NCI-H774 (cell line): ENCODE data around the gene KCNJ5.

Experiments used
- DNase-seq: peaks from one replicate; lab custom pipeline; 2025; lab: John Stamatoyannopoulos, UW

KCNJ5 gene

DNA sequence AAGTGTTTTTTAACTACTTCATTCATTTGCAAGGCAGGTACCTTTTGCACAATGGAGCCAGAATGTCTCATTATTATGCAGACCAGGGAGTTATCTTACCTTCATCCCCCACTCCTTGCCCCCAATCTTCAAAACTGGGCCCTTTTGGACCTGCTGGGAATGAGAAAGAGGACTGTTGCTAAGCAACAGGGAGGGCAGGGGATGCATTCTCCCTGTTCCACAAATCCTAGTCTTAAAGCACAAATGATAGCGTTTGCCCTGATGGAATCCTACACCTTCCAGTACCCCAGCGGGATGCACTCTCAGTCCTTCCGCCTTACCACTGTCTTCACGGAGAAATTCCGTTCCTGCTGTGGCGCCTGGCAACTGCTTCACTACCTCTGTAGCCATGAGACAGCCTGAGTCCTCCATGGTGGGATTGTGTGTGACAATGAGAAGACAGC is 20.0 kb upstream of the KCNJ5 start:
- DNase-seq: no peak

DNA sequence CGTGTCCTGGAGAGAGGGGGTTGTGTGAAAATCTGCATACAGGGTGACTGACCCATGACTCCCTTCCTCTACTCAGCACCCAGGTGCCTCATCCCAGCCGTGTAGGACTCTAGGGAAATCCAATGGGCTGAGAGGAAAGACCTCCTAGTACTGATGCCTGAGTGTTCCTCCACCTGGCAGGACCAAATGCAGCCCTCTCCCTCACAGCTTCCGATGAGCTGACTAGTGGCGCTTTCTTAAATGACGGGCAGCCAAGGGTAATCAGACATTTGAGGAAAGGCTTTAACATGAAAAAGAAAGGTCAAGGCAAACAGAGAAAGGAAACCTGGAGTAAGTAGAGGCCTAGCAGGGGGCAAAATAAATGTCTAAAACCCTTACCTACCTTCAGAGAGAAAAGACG is 19.1 kb upstream of the KCNJ5 start:
- no peak for DNase-seq

DNA sequence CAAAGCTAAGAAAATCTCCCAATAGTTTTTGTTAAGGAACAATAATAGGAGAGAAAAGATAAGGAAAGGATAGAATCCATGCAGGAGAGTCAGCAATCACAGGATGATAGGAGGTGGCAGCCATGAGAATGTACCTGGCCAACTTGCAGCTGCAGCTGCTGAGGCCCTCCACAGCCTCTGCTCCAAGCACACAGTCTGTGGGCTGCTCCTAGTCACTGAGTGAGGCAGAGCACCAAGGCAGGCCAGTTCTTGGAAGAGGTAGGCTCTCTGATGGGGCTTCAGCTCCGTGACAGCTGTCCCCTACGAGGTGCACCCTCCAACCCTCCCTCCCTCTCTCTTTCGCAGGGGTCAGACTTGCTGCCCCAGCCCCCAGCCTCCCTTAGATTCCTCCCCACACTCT is 18.6 kb upstream of the KCNJ5 start:
- DNase-seq: no peak

DNA sequence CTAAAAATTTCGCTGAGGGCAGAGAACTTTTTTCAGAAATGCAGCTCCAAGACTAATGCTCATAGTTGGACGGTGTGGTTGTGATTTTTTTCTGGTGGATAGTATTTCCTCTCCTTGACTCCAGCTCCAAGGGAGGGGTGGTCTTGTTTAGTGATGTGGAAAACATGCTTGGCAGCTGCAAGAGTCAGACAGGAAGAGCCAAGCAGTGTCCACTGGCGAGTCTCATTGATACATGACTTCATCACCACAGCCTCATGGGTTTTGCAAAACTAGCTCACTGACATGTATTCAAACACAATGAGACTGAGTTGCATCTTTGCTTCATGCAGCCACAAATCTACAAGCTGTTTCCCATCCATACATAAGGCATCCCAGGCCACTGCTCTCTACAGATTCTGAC is 16.7 kb upstream of the KCNJ5 start:
- no peak for DNase-seq

DNA sequence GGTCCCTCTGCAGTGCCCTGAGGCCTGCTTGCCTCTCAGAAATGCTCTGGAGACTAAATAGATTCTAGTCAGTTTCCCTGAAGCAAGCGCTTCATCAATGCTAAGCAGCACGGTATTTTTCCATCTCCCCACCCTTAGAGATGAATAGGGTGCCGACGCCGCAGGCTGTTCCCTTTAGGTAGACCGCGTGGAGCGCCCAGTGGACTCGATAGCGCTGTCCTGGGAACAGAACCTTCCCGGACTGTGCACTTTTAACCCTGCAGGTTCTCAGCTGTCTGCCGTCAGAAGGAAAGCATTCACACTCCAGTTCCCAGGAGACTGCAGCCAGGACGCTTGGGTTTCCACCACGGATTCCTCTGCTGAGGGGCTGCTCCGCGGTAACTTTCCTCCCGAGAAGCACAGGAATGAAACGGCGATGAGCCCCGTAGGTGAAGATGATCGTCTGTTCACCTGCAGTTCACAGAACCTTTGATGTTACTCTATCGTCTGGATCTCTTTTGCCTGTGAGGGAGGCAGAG is 15.0 kb upstream of the KCNJ5 start:
- no peak for DNase-seq

DNA sequence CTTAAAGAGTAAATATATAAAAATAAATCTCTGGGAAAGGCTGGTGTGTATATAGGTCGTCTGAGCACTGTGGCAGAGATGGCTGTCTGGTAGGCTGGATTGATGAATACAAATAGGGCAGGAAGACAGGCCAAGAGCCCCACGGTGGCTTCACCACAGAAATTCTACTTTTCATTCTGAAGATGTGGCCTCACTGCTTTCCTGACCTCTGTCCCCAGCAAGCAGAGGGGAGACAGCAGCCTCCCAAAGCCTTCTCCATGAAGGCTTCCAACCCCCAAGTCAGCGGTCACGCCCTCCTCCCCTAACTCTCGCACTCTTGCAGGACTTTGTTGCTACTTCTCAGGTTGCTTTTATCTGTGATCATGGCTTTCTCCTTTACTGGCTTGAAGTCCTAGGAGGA is 13.4 kb upstream of the KCNJ5 start:
- no peak for DNase-seq

DNA sequence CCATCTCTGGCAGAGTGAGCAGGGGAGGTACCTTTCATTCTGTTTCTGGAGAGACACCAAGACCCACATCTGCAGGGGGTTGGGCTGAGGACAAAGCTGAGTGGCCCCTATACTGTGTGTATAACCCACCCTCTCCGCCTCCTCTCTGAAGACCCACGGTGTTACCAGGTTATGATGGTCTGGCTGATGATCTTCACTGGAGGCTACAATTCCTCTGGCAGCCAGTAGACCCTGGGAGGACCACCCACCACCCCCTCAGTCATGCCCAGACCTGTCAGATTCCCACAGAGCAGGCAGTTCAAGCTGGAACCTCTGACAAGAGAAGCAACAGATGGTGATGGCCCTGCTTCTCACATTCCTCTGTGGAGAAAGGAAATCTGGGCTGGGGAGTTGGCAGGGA is 12.7 kb upstream of the KCNJ5 start:
- DNase-seq: no peak

DNA sequence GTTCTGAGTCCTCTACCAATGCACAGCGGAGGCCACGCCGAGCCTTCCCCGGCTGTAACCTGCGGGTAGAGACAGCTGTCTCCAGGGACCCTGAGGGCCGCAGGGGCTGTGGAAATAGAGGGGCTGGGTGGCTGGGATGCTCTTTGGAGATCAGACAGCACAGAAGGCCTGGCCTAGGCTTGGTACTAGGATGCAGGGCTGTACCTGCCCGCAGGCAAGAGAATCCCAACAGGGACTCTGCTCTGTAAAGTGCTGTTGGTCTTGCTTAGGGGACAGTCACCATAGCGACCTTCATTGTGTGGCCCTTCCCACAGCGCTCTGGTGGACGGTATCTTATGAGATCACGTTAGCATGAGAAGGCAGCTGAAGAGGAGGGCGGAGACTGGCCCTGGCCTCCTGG is 11.3 kb upstream of the KCNJ5 start:
- no peak for DNase-seq

DNA sequence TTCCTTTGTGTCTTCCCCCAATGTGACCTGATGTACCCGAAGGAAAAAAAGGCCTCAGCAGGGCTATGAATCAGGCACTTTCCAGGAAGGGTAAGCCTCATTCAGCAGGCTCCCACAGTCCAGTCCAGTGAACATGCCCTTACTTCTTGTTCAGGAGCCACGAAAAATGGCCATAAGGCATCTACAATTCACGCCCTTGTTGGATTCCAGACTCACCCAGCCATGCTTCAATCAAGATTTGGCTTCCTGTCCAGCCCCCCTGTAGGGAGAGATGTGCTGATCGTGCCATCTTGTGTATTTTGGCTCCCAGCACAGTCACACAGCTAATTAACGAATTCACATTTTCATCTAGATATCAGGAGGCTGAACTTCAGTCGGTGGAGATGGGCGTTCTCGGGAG is 9.9 kb upstream of the KCNJ5 start:
- DNase-seq: no peak

DNA sequence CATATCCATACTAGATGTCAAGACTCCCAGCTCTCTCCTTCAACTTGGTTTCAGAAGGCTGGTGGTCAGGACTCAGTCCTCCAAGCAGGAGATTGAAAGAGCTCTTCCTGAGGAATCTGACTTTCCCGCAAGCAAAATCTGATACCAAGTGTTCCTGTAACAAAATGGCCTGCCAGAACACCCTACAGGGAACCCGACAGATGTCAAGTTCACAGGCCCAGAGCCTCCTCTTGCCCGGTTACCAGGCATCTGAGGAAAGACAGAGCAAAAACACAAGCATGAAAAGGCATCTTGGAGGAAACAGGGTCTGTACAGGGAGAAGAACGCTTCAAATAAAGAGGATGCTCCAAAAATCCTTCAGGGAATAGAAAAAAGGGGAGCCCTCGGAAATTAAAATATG is 8.7 kb upstream of the KCNJ5 start:
- no peak for DNase-seq

DNA sequence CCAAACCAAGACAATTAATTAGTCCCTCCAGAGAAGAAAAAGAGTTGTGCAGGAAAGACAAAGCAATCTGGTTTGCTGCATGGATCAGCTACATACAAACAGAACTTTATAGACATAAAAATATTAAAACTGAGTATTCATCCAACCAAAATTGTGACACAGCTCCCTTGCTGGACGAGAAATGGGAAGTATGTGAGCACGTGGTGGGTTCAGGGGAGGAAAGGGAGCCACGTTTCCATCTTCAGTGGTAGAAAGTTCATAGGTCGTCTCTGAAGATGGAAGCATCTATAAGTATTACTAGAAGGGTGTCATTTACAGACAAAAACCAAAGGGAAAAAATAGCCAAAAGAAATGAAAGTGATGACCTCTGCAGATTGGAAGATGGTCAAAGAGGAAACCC is 7.1 kb upstream of the KCNJ5 start:
- no peak for DNase-seq

DNA sequence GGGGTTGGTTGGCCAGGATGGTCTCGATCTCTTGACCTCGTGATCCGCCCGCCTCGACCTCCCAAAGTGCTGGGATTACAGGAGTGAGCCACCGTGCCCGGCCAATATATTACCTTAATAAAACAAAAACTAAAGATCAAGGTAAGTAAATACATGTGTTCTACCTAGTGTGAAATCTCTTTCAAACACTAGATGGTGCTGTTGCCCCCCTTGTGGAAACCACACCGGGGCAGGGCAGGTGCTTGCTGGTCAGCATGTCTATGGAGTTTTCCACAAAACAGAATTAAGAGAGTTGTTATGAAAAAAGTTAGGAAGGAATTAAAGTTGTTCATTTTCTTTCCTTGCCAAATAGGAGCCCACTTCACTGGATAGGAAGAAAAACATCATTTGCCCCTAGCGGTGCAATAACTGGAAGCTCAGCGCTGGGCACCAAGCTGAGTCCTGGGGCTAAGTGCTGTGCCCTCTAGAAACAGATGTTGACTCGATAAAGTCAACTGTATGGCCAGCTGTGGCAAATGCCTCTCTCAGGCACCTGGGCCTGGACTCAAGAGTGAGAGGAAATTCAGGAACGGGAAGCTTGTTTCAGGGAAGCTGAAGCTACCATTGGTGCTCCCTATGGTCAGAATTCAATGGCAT is 6.3 kb upstream of the KCNJ5 start:
- peak; percentile 66 for DNase-seq

DNA sequence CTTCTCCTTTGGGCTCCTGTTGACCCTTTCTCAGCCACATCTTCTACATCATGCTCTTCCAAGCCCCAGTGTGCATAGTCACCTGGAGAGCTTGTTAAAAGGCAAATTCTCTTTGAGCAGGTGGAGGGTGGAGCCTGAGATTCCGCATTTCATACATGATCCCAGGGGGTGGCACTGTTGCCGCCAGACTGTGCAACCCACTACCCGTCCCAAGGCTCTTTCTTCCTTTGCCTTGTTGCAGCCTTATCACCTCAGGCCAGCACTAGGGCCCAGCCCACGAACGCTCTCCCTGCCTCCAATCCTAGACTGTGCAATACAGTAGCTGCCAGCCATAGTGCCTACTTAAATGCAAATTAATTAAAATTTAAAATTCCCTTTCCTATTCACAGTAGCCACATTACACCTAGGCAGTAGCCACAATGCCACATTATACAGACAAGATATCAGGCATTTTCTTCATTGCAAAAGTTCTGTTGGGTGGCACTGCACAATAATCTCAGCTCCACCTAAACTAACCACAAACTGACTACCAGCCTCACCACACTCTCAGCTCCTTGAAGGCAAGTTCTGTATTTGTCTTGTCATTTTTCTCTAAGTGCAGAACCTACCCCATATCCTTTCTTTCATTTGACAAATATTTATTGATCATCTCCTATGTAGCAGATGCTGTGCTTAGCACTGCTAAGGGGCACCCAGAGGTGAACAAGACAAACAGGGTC is 4.6 kb upstream of the KCNJ5 start:
- DNase-seq: no peak

DNA sequence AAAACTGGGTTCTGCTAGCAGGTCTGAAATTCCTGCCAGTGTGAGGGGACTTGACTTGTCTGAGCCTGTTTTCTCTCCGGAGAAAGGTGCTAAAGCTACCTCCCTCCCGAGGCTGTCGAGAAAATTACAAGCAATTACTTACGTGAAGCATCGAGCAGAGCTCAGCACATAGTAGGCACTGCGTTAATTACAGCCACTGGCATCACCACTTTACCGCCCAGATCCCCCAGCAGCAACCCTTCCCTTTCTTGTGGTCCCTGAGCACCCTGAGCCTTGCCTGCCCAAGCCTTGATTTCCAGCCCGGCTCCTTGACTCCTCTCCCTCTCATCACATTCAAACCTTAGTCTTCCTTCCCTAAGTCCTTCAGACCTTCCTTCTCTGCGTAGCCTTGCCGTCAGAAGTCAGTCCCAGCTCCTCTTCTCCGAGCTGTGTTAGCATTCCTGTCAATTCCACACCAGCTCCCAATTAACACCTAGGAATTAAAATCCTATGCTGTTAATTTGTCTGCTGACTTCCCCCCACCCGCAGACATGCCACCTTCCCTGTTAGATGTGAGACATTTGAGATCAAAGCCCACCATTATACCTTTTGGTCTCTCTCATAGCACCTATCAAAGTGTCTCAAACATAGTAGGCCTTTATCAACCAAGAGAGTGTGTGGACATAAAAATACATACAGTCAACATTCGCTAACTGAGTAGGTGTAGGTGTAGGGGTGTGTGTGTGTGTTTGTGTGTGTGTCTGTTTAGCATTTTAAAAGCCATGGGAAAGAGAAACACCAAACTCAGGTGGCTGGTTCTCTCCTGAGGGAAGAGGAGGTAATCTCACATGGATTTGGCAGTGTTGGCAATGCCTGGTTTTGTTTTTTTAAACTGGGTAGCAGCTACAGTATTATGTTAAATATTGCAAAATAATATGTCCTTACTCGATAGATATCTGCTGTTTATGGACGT is 2.8 kb upstream of the KCNJ5 start:
- no peak for DNase-seq

DNA sequence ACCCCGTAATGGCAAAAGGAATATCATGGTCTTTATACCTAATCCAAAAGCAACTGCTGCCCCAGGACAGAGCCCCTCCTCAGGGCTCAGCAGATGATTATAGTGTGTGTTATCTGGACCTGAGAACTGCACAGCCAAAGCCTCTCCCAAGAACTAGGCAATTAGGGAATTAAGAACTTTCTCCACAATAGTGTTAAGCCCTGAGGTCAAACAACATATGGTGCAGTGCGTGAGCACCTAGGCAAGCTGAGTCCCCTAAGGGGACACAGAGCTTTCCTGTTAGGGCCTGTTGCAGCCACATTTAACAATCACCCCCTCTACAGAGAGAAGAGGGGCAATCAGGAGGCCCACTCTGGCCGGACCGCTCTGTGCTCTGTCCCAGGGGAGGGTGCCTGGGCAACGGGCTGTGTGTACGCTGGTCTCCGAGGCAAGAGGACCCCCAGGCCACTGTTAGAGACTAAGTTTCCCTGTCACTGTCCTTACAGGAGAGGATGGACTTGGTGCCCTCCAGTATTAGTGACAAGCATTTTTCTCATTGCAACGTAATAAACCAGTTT is 1.4 kb upstream of the KCNJ5 start:
- no peak for DNase-seq

DNA sequence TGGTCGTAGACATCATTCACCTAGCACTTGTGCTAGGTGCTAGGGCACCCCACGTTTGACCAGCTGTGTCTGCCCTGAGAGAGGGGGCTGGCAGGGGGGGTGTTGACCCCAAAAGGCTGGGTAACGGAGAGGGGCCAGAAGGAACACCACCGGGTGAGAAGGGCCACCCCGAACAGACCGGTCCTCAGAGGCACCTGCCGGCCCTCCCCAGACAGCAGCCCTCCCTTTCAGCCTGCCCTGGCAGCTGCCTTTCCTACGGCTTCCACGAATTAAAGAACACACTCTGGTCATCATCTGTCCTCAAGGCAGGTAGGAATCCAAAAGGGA is 977 bp upstream of the KCNJ5 start:
- DNase-seq: no peak

DNA sequence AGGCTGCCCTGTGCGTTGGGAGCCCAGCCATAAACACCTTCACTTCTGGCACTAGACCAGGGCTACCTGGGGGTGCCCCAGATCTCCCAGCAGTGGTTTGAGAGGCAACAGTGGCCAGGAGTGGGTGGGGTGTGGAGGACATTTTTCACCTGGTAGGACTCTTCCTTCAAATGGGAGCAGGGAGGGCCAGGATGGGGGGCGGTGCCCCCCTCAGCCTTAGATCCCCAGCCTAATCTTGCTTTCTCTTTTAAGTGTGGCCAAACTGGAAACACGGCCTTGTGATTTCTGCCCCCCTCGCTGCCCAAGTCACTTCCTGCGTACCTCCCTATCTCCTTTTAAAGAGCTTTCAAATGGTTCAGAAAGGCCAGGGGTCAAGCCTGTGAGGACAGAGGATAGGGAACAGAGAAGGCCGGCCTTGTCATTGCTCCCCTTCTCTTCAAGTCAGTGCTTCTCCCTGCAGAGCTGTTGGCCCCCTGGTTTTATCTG is 800 bp downstream of the KCNJ5 start:
- no peak for DNase-seq

DNA sequence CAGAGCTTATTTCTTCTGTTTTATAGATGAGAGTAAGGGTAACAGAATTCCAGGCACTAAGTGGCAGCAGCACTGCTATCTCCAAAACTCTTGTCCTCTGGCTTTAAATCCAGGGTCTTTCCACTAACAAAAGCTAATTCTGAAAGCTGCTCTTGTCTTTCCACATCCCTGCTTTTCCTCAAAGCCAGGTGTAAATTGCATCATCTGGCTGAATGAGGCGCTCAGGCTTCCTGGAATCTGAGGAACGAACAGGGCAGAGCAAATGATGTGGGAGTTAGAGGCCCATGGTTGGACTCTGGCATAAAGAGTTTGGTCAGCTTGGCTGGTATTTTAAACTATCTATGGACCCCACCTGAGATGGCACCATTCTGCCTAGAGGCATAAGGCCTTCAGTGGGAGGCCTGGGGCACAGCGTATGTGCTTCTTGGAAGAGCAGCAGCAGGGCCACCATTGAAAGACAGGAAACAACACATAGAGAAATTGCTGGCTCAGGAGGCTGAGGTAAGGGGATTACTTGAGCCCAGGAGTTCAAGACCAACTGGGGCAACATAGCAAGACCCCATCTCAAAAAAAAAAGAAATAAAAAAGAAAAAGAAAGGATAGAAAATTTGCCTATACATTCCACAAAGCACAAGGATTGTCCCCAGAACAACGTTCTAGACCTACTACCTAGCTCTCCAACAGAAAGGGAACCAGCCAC is 1.9 kb downstream of the KCNJ5 start:
- no peak for DNase-seq

DNA sequence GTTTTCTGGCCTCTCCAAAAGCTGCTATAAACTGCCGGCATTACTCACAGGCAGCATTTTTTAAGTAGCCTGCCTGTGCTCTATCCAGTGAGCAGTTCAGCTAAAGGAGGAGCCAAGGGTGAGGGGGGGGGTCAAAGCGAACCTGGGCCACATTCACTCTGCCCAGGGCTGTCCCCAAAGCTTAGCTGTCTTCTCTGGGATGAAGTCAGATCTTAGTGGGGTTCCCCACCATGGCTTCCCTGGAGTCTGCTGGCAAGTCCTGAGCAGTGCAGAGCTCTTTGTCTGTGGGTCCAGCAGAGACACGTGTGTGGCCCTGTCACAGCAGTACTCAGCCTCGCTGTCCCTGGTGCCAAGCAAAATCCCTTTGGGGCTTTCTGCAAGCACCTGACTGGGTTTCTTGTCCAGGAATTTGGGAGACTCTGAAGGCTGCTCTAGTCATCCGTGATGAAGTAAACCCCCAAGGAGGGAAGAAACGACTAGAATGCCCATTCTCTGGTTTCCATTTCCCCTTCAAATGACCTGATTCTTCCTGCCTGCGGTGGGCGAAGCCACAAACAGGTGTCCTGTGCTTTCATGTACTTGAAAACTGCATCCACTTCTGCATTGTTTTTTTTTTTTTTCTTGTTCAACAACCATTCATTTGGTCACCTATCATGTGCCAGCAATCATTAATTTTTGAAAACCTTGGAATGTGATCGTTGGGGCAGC is 2.6 kb downstream of the KCNJ5 start:
- DNase-seq: no peak

DNA sequence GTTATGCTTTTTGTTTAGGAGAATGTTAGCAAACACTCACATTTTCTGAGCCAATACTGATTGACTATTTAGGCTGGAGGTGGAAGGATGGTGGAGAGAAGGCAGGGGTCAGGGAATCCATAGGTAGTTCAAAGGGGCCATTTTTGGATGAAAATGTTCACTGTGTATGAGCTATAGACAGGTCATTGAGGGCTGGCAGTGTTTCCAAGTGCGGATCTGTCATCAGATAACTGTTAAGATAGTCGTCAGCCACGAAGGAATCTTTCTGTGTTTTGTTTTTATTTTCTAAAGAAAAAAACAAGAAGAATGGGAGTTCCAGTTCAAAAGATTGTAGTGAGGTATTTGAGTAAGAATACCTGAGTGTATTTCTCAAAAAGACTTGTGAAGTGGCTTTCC is 3.1 kb downstream of the KCNJ5 start:
- no peak for DNase-seq

DNA sequence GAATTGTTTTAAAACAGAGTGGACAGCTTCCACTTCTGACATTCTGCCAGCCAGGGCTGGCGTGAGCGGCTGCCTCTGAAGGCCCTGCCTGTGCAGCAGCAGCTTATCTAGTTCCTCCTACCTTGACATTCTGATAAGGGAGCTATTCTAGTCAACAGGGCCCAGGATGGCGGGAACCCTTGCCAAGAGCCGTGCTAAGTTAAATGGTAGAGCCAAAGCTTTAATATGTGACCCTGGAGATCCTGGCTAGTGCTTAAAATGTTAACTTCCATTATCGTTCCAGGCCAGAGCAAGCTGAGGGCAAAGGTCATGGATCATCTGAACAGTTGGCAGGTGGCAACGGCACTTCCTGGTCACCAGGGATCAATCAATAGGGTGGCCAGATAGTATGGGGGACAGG is 3.5 kb downstream of the KCNJ5 start:
- no peak for DNase-seq
